ENCODE measurements around the gene HMGB1. TPM values are rescaled to one million over a fixed set of nuclear protein-coding genes. Genes with fewer than 3 reads are reported as not detected.

The HMGB1 gene
- polyA plus RNA-seq, 2 of the 4 experiments (the other 2 are of a cell fraction), result 353 to 641 TPM

GRCh38 chr13:30408319-30409101, 57.2 kb downstream of the HMGB1 start (continued):
- TF ChIP-seq, protein P1, sequence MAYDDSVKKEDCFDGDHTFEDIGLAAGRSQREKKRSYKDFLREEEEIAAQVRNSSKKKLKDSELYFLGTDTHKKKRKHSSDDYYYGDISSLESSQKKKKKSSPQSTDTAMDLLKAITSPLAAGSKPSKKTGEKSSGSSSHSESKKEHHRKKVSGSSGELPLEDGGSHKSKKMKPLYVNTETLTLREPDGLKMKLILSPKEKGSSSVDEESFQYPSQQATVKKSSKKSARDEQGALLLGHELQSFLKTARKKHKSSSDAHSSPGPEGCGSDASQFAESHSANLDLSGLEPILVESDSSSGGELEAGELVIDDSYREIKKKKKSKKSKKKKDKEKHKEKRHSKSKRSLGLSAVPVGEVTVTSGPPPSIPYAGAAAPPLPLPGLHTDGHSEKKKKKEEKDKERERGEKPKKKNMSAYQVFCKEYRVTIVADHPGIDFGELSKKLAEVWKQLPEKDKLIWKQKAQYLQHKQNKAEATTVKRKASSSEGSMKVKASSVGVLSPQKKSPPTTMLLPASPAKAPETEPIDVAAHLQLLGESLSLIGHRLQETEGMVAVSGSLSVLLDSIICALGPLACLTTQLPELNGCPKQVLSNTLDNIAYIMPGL (CRISPR knock-in tag; IDR thresholded peaks at IDR 0.05; ENCODE audit: borderline replicate concordance), result no peak
- TF ChIP-seq SMC3 (IDR thresholded peaks at IDR 0.05), result peak; percentile 82
- TF ChIP-seq CBX2 (IDR thresholded peaks at IDR 0.05; ENCODE audit: borderline replicate concordance, low read depth), result no peak
- no peak for TF ChIP-seq TP53 (CRISPR knock-in tag; IDR thresholded peaks at IDR 0.05)
- TF ChIP-seq NPAS2 (CRISPR knock-in tag; IDR thresholded peaks at IDR 0.05; ENCODE audit: borderline replicate concordance), result no peak
- peak; percentile 56 for TF ChIP-seq CTCF (IDR thresholded peaks at IDR 0.05)
- no peak for TF ChIP-seq NR3C1 (IDR thresholded peaks at IDR 0.05)
- TF ChIP-seq, protein P2, sequence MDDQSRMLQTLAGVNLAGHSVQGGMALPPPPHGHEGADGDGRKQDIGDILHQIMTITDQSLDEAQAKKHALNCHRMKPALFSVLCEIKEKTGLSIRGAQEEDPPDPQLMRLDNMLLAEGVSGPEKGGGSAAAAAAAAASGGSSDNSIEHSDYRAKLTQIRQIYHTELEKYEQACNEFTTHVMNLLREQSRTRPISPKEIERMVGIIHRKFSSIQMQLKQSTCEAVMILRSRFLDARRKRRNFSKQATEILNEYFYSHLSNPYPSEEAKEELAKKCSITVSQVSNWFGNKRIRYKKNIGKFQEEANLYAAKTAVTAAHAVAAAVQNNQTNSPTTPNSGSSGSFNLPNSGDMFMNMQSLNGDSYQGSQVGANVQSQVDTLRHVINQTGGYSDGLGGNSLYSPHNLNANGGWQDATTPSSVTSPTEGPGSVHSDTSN (IDR thresholded peaks at IDR 0.05), result no peak
- no peak for TF ChIP-seq TFCP2L1 (CRISPR knock-in tag; IDR thresholded peaks at IDR 0.05)
- TF ChIP-seq HDAC2 (IDR thresholded peaks at IDR 0.05), result no peak
- no peak for TF ChIP-seq HEYL (CRISPR knock-in tag; IDR thresholded peaks at IDR 0.05)
- peak; percentile 69; the same call in 1 of the 2 replicates for TF ChIP-seq MYC (IDR thresholded peaks at IDR 0.05; ENCODE audit: borderline replicate concordance, low read length)
- TF ChIP-seq, protein P3, sequence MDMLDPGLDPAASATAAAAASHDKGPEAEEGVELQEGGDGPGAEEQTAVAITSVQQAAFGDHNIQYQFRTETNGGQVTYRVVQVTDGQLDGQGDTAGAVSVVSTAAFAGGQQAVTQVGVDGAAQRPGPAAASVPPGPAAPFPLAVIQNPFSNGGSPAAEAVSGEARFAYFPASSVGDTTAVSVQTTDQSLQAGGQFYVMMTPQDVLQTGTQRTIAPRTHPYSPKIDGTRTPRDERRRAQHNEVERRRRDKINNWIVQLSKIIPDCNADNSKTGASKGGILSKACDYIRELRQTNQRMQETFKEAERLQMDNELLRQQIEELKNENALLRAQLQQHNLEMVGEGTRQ (IDR thresholded peaks at IDR 0.05), result peak; percentile 79
- no peak for TF ChIP-seq JUNB (IDR thresholded peaks at IDR 0.05)
- no peak for TF ChIP-seq POLR2AphosphoS2 (conservative IDR thresholded peaks at IDR 0.05; ENCODE audit: low read length)
- TF ChIP-seq MAFK (IDR thresholded peaks at IDR 0.05; ENCODE audit: partially characterized antibody), result no peak
- no peak for TF ChIP-seq BHLHE40 (IDR thresholded peaks at IDR 0.05; ENCODE audit: low read depth, low read length)
- no peak for TF ChIP-seq FOXS1 (CRISPR knock-in tag; IDR thresholded peaks at IDR 0.05)
- TF ChIP-seq ZC3H11A (IDR thresholded peaks at IDR 0.05), result no peak
- no peak for TF ChIP-seq HOXA7 (CRISPR knock-in tag; IDR thresholded peaks at IDR 0.05)
- no peak for TF ChIP-seq EHF (CRISPR knock-in tag; IDR thresholded peaks at IDR 0.05)
- no peak for TF ChIP-seq KDM5A (IDR thresholded peaks at IDR 0.05)
- TF ChIP-seq, protein P4, sequence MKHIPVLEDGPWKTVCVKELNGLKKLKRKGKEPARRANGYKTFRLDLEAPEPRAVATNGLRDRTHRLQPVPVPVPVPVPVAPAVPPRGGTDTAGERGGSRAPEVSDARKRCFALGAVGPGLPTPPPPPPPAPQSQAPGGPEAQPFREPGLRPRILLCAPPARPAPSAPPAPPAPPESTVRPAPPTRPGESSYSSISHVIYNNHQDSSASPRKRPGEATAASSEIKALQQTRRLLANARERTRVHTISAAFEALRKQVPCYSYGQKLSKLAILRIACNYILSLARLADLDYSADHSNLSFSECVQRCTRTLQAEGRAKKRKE (CRISPR knock-in tag; IDR thresholded peaks at IDR 0.05; ENCODE audit: low read depth), result no peak
- TF ChIP-seq RAD21 (conservative IDR thresholded peaks at IDR 0.05 in 1 of 2, IDR thresholded peaks at IDR 0.05 in 1 of 2), result peak; percentile 29 to 70; a peak in 4 of 5 replicates
- no peak for TF ChIP-seq SREBF2 (IDR thresholded peaks at IDR 0.05)
- TF ChIP-seq GATA3 (IDR thresholded peaks at IDR 0.05; ENCODE audit: borderline replicate concordance), result no peak
- TF ChIP-seq CHD2 (IDR thresholded peaks at IDR 0.05; ENCODE audit: low read length, partially characterized antibody), result no peak
- TF ChIP-seq RARB (CRISPR knock-in tag; IDR thresholded peaks at IDR 0.05), result no peak
- no peak for TF ChIP-seq FOSL2 (IDR thresholded peaks at IDR 0.05)
- no peak for TF ChIP-seq FOSL2 (CRISPR knock-in tag; IDR thresholded peaks at IDR 0.05)
- no peak for TF ChIP-seq RCOR1 (IDR thresholded peaks at IDR 0.05; ENCODE audit: low read depth, low read length)
- no peak for TF ChIP-seq BCL3 (IDR thresholded peaks at IDR 0.05)
- TF ChIP-seq RFX5 (IDR thresholded peaks at IDR 0.05), result no peak
- peak; percentile 90 for TF ChIP-seq MAX (IDR thresholded peaks at IDR 0.05)
- TF ChIP-seq EHMT2 (IDR thresholded peaks at IDR 0.05; ENCODE audit: low read depth), result no peak
- no peak for TF ChIP-seq RNF2 (IDR thresholded peaks at IDR 0.05; ENCODE audit: borderline replicate concordance, low read depth)
